ENCODE data around the gene TANGO6. TPM values are rescaled to one million over a fixed set of nuclear protein-coding genes. Genes with fewer than 3 reads are reported as not detected.
"Not testable (repeated sequence)": the region's sequence is repeated elsewhere in the genome, so short reads cannot be mapped to it uniquely, and the experiment has no call there.

The TANGO6 gene
- total RNA-seq, 2 donors from 2014 or later, result 20.0 to 24.8 TPM

GRCh38 chr16:69114976-69115355 is 271.6 kb downstream of the TANGO6 start:
- Mint-ChIP-seq H3K27me3 (ENCODE audit: low read depth) (no peaks in the 10 kb centered on the region), H3K9me3 (no peaks in the 10 kb centered on the region), H3K4me1 (ENCODE audit: low read depth) (peaks cover 7% of the 10 kb centered on the region), H3K27ac (no peak overlapping the region), H3K36me3 (ENCODE audit: insufficient read depth in 2 of 2) (peaks cover 4 to 6% of the 10 kb centered on the region in 2 donors), H3K4me3 (no peak overlapping the region)
- no peak for DNase-seq
- ATAC-seq (replicated peaks in 1 of 2), result no peak

GRCh38 chr16:69115361-69115760 is 272.0 kb downstream of the TANGO6 start:
- peaks cover 4 to 6% of the 10 kb centered on the region in 2 donors for H3K36me3 Mint-ChIP-seq (ENCODE audit: insufficient read depth in 2 of 2)
- no peak overlapping the region for H3K27ac Mint-ChIP-seq
- DNase-seq (no peak), ATAC-seq (replicated peaks in 1 of 2) (no peak)
- H3K4me3 Mint-ChIP-seq, result no peak overlapping the region
- no peaks in the 10 kb centered on the region for H3K9me3 Mint-ChIP-seq
- no peaks in the 10 kb centered on the region for H3K27me3 Mint-ChIP-seq (ENCODE audit: low read depth)
- peaks cover 7% of the 10 kb centered on the region for H3K4me1 Mint-ChIP-seq (ENCODE audit: low read depth)

- ATAC-seq (replicated peaks in 1 of 2), result no peak
- no peak overlapping the region for H3K27ac Mint-ChIP-seq
- no peaks in the 10 kb centered on the region for H3K9me3 Mint-ChIP-seq
- H3K36me3 Mint-ChIP-seq (ENCODE audit: insufficient read depth in 2 of 2), result peaks cover 4 to 6% of the 10 kb centered on the region in 2 donors
- no peaks in the 10 kb centered on the region for H3K27me3 Mint-ChIP-seq (ENCODE audit: low read depth)
- H3K4me1 Mint-ChIP-seq (ENCODE audit: low read depth), result peaks cover 7% of the 10 kb centered on the region
- no peak overlapping the region for H3K4me3 Mint-ChIP-seq
- no peak for DNase-seq
Measured at GRCh38 chr16:69115837-69116236, 272.5 kb downstream of the TANGO6 start.

- ATAC-seq (replicated peaks in 1 of 2) (no peak), DNase-seq (no peak)
- peaks cover 7% of the 10 kb centered on the region for H3K4me1 Mint-ChIP-seq (ENCODE audit: low read depth)
- no peak overlapping the region for H3K27ac Mint-ChIP-seq
- H3K36me3 Mint-ChIP-seq (ENCODE audit: insufficient read depth in 2 of 2), result peaks cover 5 to 6% of the 10 kb centered on the region in 2 donors
- no peak overlapping the region for H3K4me3 Mint-ChIP-seq
- no peaks in the 10 kb centered on the region for H3K9me3 Mint-ChIP-seq
- H3K27me3 Mint-ChIP-seq (ENCODE audit: low read depth), result no peaks in the 10 kb centered on the region
Measured at GRCh38 chr16:69116256-69116875, 273.0 kb downstream of the TANGO6 start.

- ATAC-seq (replicated peaks in 1 of 2) (no peak), DNase-seq (no peak)
- peaks cover 7% of the 10 kb centered on the region for H3K4me1 Mint-ChIP-seq (ENCODE audit: low read depth)
- no peaks in the 10 kb centered on the region for H3K9me3 Mint-ChIP-seq
- H3K27ac Mint-ChIP-seq, result no peak overlapping the region
- no peak overlapping the region for H3K4me3 Mint-ChIP-seq
- no peaks in the 10 kb centered on the region for H3K27me3 Mint-ChIP-seq (ENCODE audit: low read depth)
- H3K36me3 Mint-ChIP-seq (ENCODE audit: insufficient read depth in 2 of 2), result peaks cover 6% of the 10 kb centered on the region in 2 donors
Measured at GRCh38 chr16:69116906-69117305, 273.6 kb downstream of the TANGO6 start.

- ATAC-seq (replicated peaks in 1 of 2) (no peak), DNase-seq (no peak)
- Mint-ChIP-seq H3K27ac (no peak overlapping the region), H3K4me1 (ENCODE audit: low read depth) (no peaks in the 10 kb centered on the region), H3K4me3 (no peak overlapping the region), H3K36me3 (ENCODE audit: insufficient read depth in 2 of 2) (peaks cover 6% of the 10 kb centered on the region in 2 donors), H3K27me3 (ENCODE audit: low read depth) (no peaks in the 10 kb centered on the region), H3K9me3 (no peaks in the 10 kb centered on the region)
Measured at GRCh38 chr16:69118468-69118867, 275.1 kb downstream of the TANGO6 start.

GRCh38 chr16:69118994-69119393 is 275.7 kb downstream of the TANGO6 start:
- Mint-ChIP-seq H3K27me3 (ENCODE audit: low read depth) (no peaks in the 10 kb centered on the region), H3K36me3 (ENCODE audit: insufficient read depth in 2 of 2) (peaks cover 6% of the 10 kb centered on the region in 2 donors), H3K27ac (no peak overlapping the region), H3K9me3 (no peaks in the 10 kb centered on the region), H3K4me3 (no peak overlapping the region), H3K4me1 (ENCODE audit: low read depth) (no peaks in the 10 kb centered on the region)
- DNase-seq, result no peak
- ATAC-seq (replicated peaks in 1 of 2), result no peak

GRCh38 chr16:69119536-69119935 is 276.2 kb downstream of the TANGO6 start:
- Mint-ChIP-seq H3K36me3 (ENCODE audit: insufficient read depth in 2 of 2) (peaks cover 6 to 8% of the 10 kb centered on the region in 2 donors), H3K27ac (no peak overlapping the region), H3K27me3 (ENCODE audit: low read depth) (no peaks in the 10 kb centered on the region), H3K4me1 (ENCODE audit: low read depth) (no peaks in the 10 kb centered on the region), H3K4me3 (no peak overlapping the region), H3K9me3 (no peaks in the 10 kb centered on the region)
- DNase-seq (no peak), ATAC-seq (replicated peaks in 1 of 2) (no peak)

- no peaks in the 10 kb centered on the region for H3K27me3 Mint-ChIP-seq (ENCODE audit: low read depth)
- ATAC-seq (replicated peaks in 1 of 2), result no peak
- peaks cover 6% of the 10 kb centered on the region for H3K4me1 Mint-ChIP-seq (ENCODE audit: low read depth)
- no peak overlapping the region for H3K27ac Mint-ChIP-seq
- H3K9me3 Mint-ChIP-seq, result no peaks in the 10 kb centered on the region
- no peak for DNase-seq
- no peak overlapping the region for H3K4me3 Mint-ChIP-seq
- H3K36me3 Mint-ChIP-seq (ENCODE audit: insufficient read depth in 2 of 2), result peaks cover 5 to 6% of the 10 kb centered on the region in 2 donors
Measured at GRCh38 chr16:69120096-69120664, 276.8 kb downstream of the TANGO6 start.

- H3K27ac Mint-ChIP-seq, result no peak overlapping the region
- H3K36me3 Mint-ChIP-seq (ENCODE audit: insufficient read depth in 2 of 2), result peaks cover 5 to 8% of the 10 kb centered on the region in 2 donors
- H3K4me1 Mint-ChIP-seq (ENCODE audit: low read depth), result peaks cover 7% of the 10 kb centered on the region
- H3K4me3 Mint-ChIP-seq, result no peak overlapping the region
- H3K27me3 Mint-ChIP-seq (ENCODE audit: low read depth), result no peaks in the 10 kb centered on the region
- no peaks in the 10 kb centered on the region for H3K9me3 Mint-ChIP-seq
- ATAC-seq (replicated peaks in 1 of 2) (peak; percentile 47 to 49), DNase-seq (peak; percentile 59 to 68)
Measured at GRCh38 chr16:69123910-69124309, 280.6 kb downstream of the TANGO6 start.

GRCh38 chr16:69124406-69124805 is 281.1 kb downstream of the TANGO6 start:
- not testable (repeated sequence) for H3K36me3 Mint-ChIP-seq (ENCODE audit: insufficient read depth in 2 of 2); H3K4me3 Mint-ChIP-seq; DNase-seq; H3K27ac Mint-ChIP-seq; H3K4me1 Mint-ChIP-seq (ENCODE audit: low read depth); H3K9me3 Mint-ChIP-seq; ATAC-seq (replicated peaks in 1 of 2); H3K27me3 Mint-ChIP-seq (ENCODE audit: low read depth)

GRCh38 chr16:69124961-69125360 is 281.6 kb downstream of the TANGO6 start:
- not testable (repeated sequence) for H3K36me3 Mint-ChIP-seq (ENCODE audit: insufficient read depth in 2 of 2); H3K9me3 Mint-ChIP-seq; H3K4me3 Mint-ChIP-seq; H3K27me3 Mint-ChIP-seq (ENCODE audit: low read depth); ATAC-seq (replicated peaks in 1 of 2); DNase-seq
- Mint-ChIP-seq H3K4me1 (ENCODE audit: low read depth) (peaks cover 15% of the 10 kb centered on the region), H3K27ac (peak overlapping the region; percentile 60)

GRCh38 chr16:69126221-69126620 is 282.9 kb downstream of the TANGO6 start:
- H3K4me3 Mint-ChIP-seq, result no peak overlapping the region
- no peak for ATAC-seq (replicated peaks in 1 of 2)
- H3K27ac Mint-ChIP-seq, result no peak overlapping the region

GRCh38 chr16:69126801-69127200 is 283.5 kb downstream of the TANGO6 start:
- H3K4me3 Mint-ChIP-seq; DNase-seq; H3K36me3 Mint-ChIP-seq (ENCODE audit: insufficient read depth in 2 of 2); ATAC-seq (replicated peaks in 1 of 2); H3K9me3 Mint-ChIP-seq; H3K27me3 Mint-ChIP-seq (ENCODE audit: low read depth): not testable (repeated sequence)
- Mint-ChIP-seq H3K4me1 (ENCODE audit: low read depth) (peaks cover 32% of the 10 kb centered on the region), H3K27ac (peak overlapping the region; percentile 15)

More at GRCh38 chr16:69126221-69126620, 282.9 kb downstream of the TANGO6 start:
- H3K27me3 Mint-ChIP-seq (ENCODE audit: low read depth), result no peaks in the 10 kb centered on the region
- H3K36me3 Mint-ChIP-seq (ENCODE audit: insufficient read depth in 2 of 2), result peaks cover 5 to 8% of the 10 kb centered on the region in 2 donors
- H3K9me3 Mint-ChIP-seq, result no peaks in the 10 kb centered on the region
- H3K4me1 Mint-ChIP-seq (ENCODE audit: low read depth), result peaks cover 26% of the 10 kb centered on the region
- no peak for DNase-seq

Data from activated T-cell treated with anti-CD3 and anti-CD28 coated beads, Interleukin-2, amount 50 U/mL, for 72 hours (primary cell).